HUES6 (cell line): Measurements from ENCODE around the gene TECTA.

ENCODE experiments used
- H3K27ac ChIP-seq: 2 replicates; pipeline ENCODE4 v1.7.0; 2013; ENCODE audit warnings: low read depth, mild to moderate bottlenecking, low read length, inconsistent platforms
- H3K27me3 ChIP-seq: 2 replicates; pipeline ENCODE4 v1.6.1; 2013; ENCODE audit warnings: low read length; ENCODE audit not compliant: control insufficient read depth, insufficient read depth
- H3K36me3 ChIP-seq: 2 replicates; pipeline ENCODE4 v1.6.1; 2013; ENCODE audit warnings: low read length; ENCODE audit not compliant: control insufficient read depth, insufficient read depth
- H3K4me1 ChIP-seq: 2 replicates; pipeline ENCODE4 v1.6.1; 2013; ENCODE audit warnings: low read length; ENCODE audit not compliant: control insufficient read depth, insufficient read depth
- H3K4me3 ChIP-seq: 2 replicates; pipeline ENCODE4 v1.5.1; 2013; ENCODE audit warnings: low read depth, low read length
- H3K9ac ChIP-seq: one replicate; pipeline ENCODE4 v1.6.1; 2013; ENCODE audit warnings: mild to moderate bottlenecking, low read length
- H3K9me3 ChIP-seq: 2 replicates; pipeline ENCODE4 v1.6.1; 2013; ENCODE audit warnings: low read depth, low read length; ENCODE audit not compliant: control insufficient read depth, insufficient read depth

Gene TECTA

GRCh38 chr11:121091492-121092152, 9.4 kb upstream of the TECTA start:
- H3K9ac ChIP-seq, result no peak overlapping the region
- H3K27ac ChIP-seq, result no peak overlapping the region
- H3K4me1 ChIP-seq, result no peaks in the 10 kb centered on the region
- no peaks in the 10 kb centered on the region for H3K9me3 ChIP-seq
- H3K27me3 ChIP-seq, result no peaks in the 10 kb centered on the region
- peaks cover 10% of the 10 kb centered on the region for H3K36me3 ChIP-seq
- no peak overlapping the region for H3K4me3 ChIP-seq

DNA sequence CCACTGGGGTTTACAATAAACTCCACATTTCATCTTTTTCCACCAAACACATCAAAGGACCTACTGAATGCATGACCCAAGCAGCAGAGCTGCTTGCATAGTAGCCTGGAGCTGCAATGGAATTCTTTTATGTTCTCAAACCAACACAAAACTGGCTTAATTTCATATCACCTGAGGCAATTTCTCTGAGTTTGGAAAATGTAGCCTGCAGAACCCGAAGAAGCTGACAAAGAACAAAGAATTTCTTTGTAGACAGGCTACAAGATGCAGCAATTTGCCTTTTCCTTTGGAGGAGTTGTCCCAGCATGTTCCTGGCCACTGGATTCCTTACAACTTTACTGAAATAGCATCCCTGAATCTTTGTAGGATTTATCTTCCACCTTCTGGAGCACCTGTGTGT, 5.5 kb upstream of the TECTA start:
- H3K4me1 ChIP-seq, result no peaks in the 10 kb centered on the region; the same call in 1 of the 2 replicates
- no peaks in the 10 kb centered on the region for H3K9me3 ChIP-seq
- H3K27me3 ChIP-seq, result no peaks in the 10 kb centered on the region
- no peaks in the 10 kb centered on the region for H3K36me3 ChIP-seq
- H3K27ac ChIP-seq, result no peak overlapping the region
- no peak overlapping the region for H3K9ac ChIP-seq
- no peak overlapping the region for H3K4me3 ChIP-seq

GRCh38 chr11:121099364-121099763, 1.7 kb upstream of the TECTA start:
- H3K27ac ChIP-seq, result no peak overlapping the region
- no peaks in the 10 kb centered on the region for H3K9me3 ChIP-seq
- no peaks in the 10 kb centered on the region for H3K36me3 ChIP-seq
- H3K9ac ChIP-seq, result no peak overlapping the region
- H3K4me3 ChIP-seq, result no peak overlapping the region
- no peaks in the 10 kb centered on the region; the same call in 1 of the 2 replicates for H3K4me1 ChIP-seq
- H3K27me3 ChIP-seq, result no peaks in the 10 kb centered on the region

GRCh38 chr11:121099885-121100284, 1.2 kb upstream of the TECTA start:
- no peaks in the 10 kb centered on the region for H3K36me3 ChIP-seq
- no peaks in the 10 kb centered on the region; the same call in 1 of the 2 replicates for H3K4me1 ChIP-seq
- no peak overlapping the region for H3K9ac ChIP-seq
- H3K4me3 ChIP-seq, result no peak overlapping the region
- H3K27me3 ChIP-seq, result no peaks in the 10 kb centered on the region
- no peak overlapping the region for H3K27ac ChIP-seq
- no peaks in the 10 kb centered on the region for H3K9me3 ChIP-seq

- no peaks in the 10 kb centered on the region for H3K36me3 ChIP-seq
- H3K27ac ChIP-seq, result no peak overlapping the region
- H3K9me3 ChIP-seq, result no peaks in the 10 kb centered on the region
- H3K27me3 ChIP-seq, result no peaks in the 10 kb centered on the region
- no peak overlapping the region for H3K4me3 ChIP-seq
- H3K9ac ChIP-seq, result no peak overlapping the region
- H3K4me1 ChIP-seq, result no peaks in the 10 kb centered on the region; the same call in 1 of the 2 replicates
Measured at GRCh38 chr11:121104312-121104762, 3.3 kb downstream of the TECTA start.

DNA sequence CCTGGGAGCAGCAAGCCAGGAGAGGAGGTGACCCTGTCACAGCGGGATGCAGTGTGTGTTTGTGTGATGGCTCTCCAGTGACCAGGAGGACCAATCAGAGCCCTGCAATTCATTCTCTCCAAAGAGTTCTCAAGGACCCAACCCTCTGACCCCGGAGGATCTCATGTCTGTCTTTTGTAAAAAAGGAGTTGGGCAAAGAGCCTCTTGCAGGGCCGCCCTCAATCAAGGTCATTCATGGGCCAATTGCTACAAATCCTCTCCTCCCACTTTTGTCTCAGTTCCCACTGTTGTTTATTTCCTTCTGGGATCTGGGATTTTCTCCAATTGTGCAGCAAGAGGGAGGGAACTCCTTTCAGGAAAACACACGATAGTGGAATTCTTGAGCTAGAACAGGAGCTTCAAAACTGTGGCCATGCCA, 4.0 kb downstream of the TECTA start:
- no peaks in the 10 kb centered on the region for H3K27me3 ChIP-seq
- H3K4me3 ChIP-seq, result no peak overlapping the region

DNA sequence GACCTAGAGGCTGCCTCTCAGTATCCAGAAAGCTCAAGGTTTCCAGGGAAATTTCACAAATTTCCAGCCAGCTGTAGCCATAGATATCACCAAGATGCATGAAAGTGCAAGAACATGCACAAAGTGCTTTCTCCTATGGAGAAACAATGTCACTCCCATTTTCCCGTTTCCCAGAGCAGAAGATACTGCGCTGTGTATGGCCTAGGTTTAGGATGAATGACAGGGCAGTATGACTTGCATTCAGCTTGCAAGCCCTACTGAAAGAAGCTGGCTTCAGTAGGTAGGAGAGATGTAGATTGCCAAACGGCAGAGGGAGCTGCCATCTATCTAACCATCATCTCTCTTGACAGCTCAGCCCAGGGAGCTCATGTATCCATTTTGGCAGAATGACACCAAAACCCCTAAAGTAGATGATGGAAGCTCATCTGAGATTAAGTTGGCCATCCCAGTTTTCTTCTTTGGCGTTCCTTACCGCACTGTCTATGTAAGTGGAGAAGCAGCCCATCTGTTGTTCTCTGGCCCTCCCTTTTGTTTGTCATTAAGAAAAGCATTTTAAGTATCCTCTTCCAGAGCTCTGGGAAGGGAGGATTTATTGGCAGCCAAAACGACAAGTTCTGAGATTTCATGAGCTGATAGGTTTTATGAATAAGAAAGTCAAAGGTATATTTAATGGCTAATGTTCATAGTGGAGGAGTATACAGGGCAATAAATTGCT, 4.6 kb downstream of the TECTA start:
- Histone ChIP-seq H3K36me3 (no peaks in the 10 kb centered on the region), H3K9me3 (no peaks in the 10 kb centered on the region), H3K4me3 (no peak overlapping the region), H3K27me3 (no peaks in the 10 kb centered on the region), H3K9ac (no peak overlapping the region), H3K27ac (no peak overlapping the region), H3K4me1 (no peaks in the 10 kb centered on the region; the same call in 1 of the 2 replicates)

More for the DNA sequence above, 4.0 kb downstream of the TECTA start:
- Histone ChIP-seq H3K9ac (no peak overlapping the region), H3K4me1 (no peaks in the 10 kb centered on the region; the same call in 1 of the 2 replicates), H3K9me3 (no peaks in the 10 kb centered on the region), H3K27ac (no peak overlapping the region), H3K36me3 (no peaks in the 10 kb centered on the region)

DNA sequence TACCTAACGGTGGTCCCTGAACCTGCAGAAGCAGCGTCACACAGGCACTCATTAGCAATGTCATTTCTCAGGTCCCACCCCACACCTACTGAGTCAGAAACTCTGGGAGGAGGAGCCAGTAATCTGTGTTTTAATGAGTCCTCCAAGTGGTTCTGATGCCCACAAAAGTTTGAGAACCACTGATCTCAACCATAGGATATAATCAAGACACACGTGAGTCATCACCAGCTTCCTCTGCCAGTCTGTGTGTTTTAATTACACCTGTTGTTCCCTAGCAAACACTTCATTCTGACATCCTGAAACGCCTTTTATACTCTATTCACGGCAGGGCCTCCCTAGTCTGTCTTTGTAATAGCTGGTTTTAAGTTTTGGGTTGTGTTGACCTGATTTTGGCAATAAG, 5.8 kb downstream of the TECTA start:
- Histone ChIP-seq H3K4me1 (no peaks in the 10 kb centered on the region), H3K27ac (no peak overlapping the region), H3K4me3 (no peak overlapping the region), H3K27me3 (peaks cover 5% of the 10 kb centered on the region; the same call in 1 of the 2 replicates), H3K9me3 (no peaks in the 10 kb centered on the region), H3K9ac (no peak overlapping the region), H3K36me3 (no peaks in the 10 kb centered on the region)

GRCh38 chr11:121108413-121108812, 7.4 kb downstream of the TECTA start:
- Histone ChIP-seq H3K27me3 (peaks cover 10% of the 10 kb centered on the region; the same call in 1 of the 2 replicates), H3K9ac (no peak overlapping the region), H3K27ac (no peak overlapping the region), H3K9me3 (no peaks in the 10 kb centered on the region), H3K4me3 (no peak overlapping the region), H3K4me1 (no peaks in the 10 kb centered on the region), H3K36me3 (no peaks in the 10 kb centered on the region)

- H3K4me1 ChIP-seq, result no peaks in the 10 kb centered on the region
- H3K27ac ChIP-seq, result no peak overlapping the region
- no peaks in the 10 kb centered on the region for H3K36me3 ChIP-seq
- peaks cover 10% of the 10 kb centered on the region; the same call in 1 of the 2 replicates for H3K27me3 ChIP-seq
- H3K9ac ChIP-seq, result no peak overlapping the region
- no peaks in the 10 kb centered on the region for H3K9me3 ChIP-seq
- H3K4me3 ChIP-seq, result no peak overlapping the region
Measured at GRCh38 chr11:121109471-121109870, 8.4 kb downstream of the TECTA start.

GRCh38 chr11:121109916-121110586, 9.0 kb downstream of the TECTA start:
- no peaks in the 10 kb centered on the region for H3K4me1 ChIP-seq
- no peaks in the 10 kb centered on the region for H3K9me3 ChIP-seq
- H3K9ac ChIP-seq, result no peak overlapping the region
- H3K27ac ChIP-seq, result no peak overlapping the region
- no peaks in the 10 kb centered on the region for H3K36me3 ChIP-seq
- peaks cover 10% of the 10 kb centered on the region; the same call in 1 of the 2 replicates for H3K27me3 ChIP-seq
- H3K4me3 ChIP-seq, result no peak overlapping the region
